Stimulated activated CD4-positive, alpha-beta T cell treated with anti-CD3 and anti-CD28 coated beads, Interleukin-1b, Interleukin-23, amount 100 ng/mL, for 4 hours (primary cell): ENCODE results near the gene RNU7-1.
A peak's percentile ranks its signal among the peaks of the same experiment; 100 is the strongest.

Source experiments
- DNase-seq, 2 donors: peaks; one replicate each; pipeline ENCODE4 v3.0.0-alpha.2; 2020; ENCODE audit warnings: low read depth in 2 of 2

The RNU7-1 gene

GRCh38 chr12:6953442-6954315 lies 10.1 kb downstream of the RNU7-1 start:
- peak in 1 of 2 donors; percentile 77 for DNase-seq

DNA sequence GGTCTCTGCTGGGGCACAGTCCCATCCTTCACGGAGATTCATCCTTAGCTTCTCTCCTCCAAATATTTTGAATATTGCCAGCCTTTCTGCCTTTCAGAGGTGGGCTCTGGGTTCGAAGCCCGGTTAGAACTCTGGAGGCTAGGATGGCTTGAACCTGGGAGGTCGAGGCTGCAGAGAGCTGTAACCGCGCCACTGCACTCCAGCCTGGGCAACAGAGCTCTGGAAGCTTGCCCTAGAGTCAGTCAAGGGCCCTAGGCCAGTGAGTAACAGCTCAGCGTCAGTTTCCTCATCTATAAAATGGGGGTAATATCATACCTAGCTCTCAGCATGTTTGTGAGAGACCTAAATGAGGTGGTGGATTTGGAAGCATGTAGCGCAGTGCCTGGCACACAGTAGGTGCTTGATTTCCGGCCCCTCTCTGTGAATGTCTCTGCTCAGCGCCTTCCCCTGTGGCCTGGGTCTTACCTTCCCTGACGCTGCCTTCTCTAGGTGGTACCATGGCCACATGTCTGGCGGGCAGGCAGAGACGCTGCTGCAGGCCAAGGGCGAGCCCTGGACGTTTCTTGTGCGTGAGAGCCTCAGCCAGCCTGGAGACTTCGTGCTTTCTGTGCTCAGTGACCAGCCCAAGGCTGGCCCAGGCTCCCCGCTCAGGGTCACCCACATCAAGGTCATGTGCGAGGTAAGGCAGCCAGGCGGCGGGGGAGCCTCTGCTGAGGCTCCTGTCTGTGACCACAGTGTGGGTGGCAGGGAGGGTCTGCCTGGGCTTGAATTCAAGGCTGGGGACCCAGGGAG lies 10.9 kb downstream of the RNU7-1 start:
- DNase-seq: no peak

GRCh38 chr12:6955108-6956020 lies 11.7 kb downstream of the RNU7-1 start:
- no peak for DNase-seq

DNA sequence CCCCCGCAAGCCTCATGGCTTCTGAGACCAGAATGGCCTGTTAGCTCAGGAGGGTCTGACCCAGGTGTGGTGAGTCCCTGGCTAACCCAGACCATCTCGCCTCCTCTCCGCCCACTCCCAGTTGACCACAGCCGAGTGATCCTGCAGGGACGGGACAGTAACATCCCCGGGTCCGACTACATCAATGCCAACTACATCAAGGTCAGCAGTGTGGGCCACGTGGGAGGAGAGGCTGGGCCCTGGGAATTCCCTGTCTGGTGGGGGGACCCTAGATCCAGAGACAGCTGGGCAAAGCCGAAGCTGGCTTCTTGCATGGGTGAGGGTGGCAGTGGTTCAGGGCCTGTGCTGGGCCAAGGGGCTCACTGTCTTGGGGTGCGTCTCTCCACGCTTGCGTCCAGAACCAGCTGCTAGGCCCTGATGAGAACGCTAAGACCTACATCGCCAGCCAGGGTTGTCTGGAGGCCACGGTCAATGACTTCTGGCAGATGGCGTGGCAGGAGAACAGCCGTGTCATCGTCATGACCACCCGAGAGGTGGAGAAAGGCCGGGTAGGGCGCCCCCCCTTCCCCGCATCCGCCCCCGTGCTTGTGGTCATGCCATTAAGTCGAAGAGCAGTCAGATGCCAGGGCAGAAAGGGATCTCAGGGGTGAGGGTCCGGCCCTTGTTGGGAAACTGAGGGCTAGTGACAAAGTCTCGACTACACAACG lies 12.6 kb downstream of the RNU7-1 start:
- no peak for DNase-seq

- no peak for DNase-seq
Measured at GRCh38 chr12:6957151-6957701, 13.6 kb downstream of the RNU7-1 start.

GRCh38 chr12:6957741-6958608 lies 14.4 kb downstream of the RNU7-1 start:
- DNase-seq: no peak

GRCh38 chr12:6958609-6959057 lies 15.0 kb downstream of the RNU7-1 start:
- no peak for DNase-seq

- peak in 1 of 2 donors; percentile 69 for DNase-seq
Measured at GRCh38 chr12:6959058-6959804, 15.6 kb downstream of the RNU7-1 start.

DNA sequence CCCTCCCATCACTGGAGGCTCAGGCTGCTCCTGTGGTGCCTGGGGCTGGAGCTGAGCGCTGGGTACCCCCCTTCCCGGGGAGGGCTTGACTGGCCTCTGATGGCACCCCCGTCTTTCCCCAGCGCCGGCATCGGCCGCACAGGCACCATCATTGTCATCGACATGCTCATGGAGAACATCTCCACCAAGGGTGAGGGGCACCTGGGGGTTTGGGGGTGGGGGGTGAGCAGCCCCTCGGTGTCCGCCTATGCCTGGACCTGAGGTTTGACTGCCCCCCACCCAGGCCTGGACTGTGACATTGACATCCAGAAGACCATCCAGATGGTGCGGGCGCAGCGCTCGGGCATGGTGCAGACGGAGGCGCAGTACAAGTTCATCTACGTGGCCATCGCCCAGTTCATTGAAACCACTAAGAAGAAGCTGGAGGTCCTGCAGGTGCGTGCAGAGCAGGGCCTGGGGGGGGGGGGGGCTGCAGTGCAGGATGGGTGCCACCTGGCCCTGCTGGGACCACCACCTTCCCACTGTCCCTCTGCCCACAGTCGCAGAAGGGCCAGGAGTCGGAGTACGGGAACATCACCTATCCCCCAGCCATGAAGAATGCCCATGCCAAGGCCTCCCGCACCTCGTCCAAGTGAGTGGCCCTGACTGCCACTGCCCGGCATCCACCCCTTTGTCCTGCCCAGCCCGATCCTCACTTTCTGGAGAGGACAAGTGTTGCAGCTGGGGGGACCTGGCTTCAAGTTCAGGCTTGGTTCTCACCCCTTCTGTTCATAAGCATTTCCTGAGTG lies 16.4 kb downstream of the RNU7-1 start:
- DNase-seq: no peak

- DNase-seq: no peak
Measured at GRCh38 chr12:6960593-6961277, 17.1 kb downstream of the RNU7-1 start.

DNA sequence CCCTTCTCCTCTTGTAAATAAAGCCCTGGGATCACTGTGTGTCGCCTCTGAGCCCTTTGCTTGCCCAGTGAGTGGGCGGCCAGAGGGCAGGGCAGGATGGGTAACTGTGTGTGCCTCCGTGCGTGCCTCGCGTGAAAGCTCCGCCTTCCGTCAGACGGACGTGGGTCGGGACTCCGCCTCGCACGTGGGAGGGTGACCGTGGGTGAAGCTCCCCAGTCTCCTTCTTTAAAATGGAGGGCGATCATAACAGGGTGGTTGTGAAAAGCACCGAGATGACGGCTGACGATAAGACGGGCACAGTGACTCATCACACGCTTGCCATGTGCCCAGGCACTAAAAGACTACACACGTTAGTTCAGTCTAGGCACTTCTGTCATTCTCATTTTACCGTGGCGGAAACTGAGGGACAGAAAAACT lies 17.7 kb downstream of the RNU7-1 start:
- DNase-seq: peak; percentile 90 to 91

- DNase-seq: no peak
Measured at GRCh38 chr12:6961695-6962284, 18.2 kb downstream of the RNU7-1 start.

DNA sequence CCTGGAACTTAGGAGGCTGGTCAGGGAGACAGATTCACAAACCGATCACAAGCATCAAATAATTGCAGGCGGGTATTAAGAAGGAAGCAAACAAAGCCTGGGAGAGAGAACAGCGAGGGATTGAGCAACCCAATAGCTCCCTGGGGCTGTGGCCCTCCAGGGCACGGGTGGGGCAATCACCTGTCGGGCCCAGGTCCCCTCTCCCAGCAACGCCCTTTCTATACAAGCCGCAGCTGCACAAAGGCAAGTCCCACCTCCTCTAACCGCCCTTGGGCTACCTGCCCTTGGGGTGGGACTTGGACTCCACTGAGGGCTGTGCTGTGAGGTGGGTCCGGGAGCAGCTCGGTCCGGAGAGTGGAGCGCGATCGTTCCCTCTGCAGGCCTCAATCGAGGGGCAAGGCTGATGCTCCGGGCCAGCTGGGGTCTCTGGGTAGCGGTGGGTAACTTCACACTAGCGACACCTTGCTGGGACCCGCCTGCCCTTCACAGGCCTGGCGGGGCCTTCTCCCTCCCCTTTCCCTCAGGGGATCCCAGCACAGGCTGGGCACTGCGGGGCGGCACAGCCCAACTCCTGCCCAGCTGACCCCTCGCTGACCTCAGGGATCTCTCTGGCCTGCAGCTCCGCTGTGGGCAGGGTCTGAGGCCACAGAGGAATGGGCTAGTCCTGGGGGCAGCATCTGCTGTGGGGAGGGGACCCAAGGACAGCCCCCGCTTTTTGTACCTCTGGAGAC lies 18.8 kb downstream of the RNU7-1 start:
- no peak for DNase-seq

GRCh38 chr12:6963016-6963731 lies 19.6 kb downstream of the RNU7-1 start:
- DNase-seq: no peak

DNA sequence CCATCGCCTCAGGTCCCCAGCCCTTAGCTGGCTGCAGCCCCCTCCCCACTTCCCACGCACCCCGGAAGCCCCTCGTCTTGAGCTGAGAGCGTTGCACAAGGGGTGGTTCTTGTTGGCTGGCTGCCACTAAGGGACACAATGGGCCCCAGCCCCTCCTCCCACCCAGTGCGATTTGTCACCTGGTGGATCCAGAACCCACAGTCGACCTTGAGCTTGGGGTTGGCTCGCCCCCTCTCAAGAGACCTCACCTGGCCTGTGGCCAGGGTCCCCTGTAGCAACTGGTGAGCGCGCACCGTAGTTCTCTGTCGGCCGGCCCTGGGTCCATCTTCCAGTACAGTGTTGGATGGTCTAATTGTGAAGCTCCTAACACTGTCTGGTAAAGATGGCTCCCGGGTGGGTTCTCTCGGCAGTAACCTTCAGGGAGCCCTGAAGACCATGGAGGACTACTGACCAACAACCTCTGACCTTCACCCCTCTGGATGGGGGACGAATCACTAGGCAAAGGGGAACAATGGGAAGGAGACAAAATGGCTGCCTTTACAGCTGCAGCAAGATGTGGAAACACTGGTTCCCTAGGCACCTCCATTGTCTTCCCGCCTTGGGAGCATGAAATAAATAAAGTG lies 20.3 kb downstream of the RNU7-1 start:
- DNase-seq: no peak
